ENCODE data around the gene ST6GALNAC6. TPM values are rescaled to one million over a fixed set of nuclear protein-coding genes. Genes with fewer than 3 reads are reported as not detected.
A peak's percentile ranks its signal among the peaks of the same experiment; 100 is the strongest.

The ST6GALNAC6 gene
- total and polyA plus RNA-seq, 3 experiments from 2014 or later: 52.3 to 54.7 (median 54.0) TPM

DNA sequence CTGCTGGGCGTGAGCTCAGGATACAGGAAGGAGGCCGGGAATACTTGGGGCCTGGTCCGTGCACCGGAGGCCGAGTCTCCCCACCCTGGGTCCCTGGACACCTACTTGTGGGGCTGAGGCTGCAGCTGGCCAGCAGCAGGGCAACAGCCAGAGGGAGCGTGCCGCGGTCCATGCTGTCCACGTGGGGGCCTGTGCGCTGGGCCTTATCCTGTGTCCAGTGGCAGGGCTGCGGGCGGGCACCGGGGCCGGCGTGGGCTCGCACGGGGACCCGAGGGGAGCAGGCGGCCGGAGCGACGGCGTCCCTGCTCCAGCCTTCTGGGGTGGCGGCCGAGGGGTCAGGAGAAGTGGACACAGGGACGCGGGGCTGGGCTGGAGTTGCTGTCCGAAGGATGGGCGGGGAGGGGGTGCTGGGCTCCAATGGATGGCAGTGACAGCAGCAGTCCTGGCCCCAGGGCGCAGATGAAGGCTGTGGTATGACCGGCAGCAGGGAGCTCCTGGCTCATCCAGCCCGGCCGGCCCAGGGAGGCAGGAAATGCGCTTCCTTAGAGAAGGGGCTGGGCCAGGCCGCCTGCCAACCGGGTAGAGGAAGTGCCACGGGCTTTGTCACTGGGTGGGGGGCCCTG lies 45.1 kb downstream of the ST6GALNAC6 start, which contains the start of gene ENG:
Gene ENG (minus strand): TSS at position 475 of the 623 bp plus-strand sequence. CDS start 303 bp downstream, at position 172.
- Mint-ChIP-seq H3K27ac (peak within 1 kb of the TSS; percentile 72 to 96 (median 88)), H3K27me3 (no peaks in the 10 kb centered on the region), H3K9me3 (peaks cover 2 to 11% (median 3%) of the 10 kb centered on the region in 5 donors), H3K36me3 (peaks cover 3 to 10% (median 5%) of the 10 kb centered on the region in 3 donors), H3K4me1 (peaks cover 20 to 43% (median 31%) of the 10 kb centered on the region in 3 donors), H3K4me3 (peak within 1 kb of the TSS; percentile 83 to 95 (median 85))
- peak within 1 kb of the TSS; percentile 72 for H3K4me3 ChIP-seq (ENCODE audit: low read length)
- no peaks in the 10 kb centered on the region for H3K36me3 ChIP-seq (ENCODE audit: insufficient read depth, low read length)
- H3K9me3 ChIP-seq (ENCODE audit: low read length): peaks cover 7% of the 10 kb centered on the region
- peak in 1 of 5 donors; percentile 14 for DNase-seq
- H3K27ac ChIP-seq (ENCODE audit: low read depth, low read length): no peak within 1 kb of the TSS
- POLR2A ChIA-PET: no interaction called here
- H3K27me3 ChIP-seq (ENCODE audit: insufficient read depth, low read length, poor library complexity, severe bottlenecking): no peaks in the 10 kb centered on the region
- peaks cover 25% of the 10 kb centered on the region for H3K4me1 ChIP-seq (ENCODE audit: insufficient read depth, low read length)
- CTCF ChIA-PET: interaction anchor here (1.0 to 2.3 kb wide), 5 partner anchors 15 to 119 kb away, joined by 3 to 13 read pairs (median 9); partner anchors contain the start of gene TOR2A

DNA sequence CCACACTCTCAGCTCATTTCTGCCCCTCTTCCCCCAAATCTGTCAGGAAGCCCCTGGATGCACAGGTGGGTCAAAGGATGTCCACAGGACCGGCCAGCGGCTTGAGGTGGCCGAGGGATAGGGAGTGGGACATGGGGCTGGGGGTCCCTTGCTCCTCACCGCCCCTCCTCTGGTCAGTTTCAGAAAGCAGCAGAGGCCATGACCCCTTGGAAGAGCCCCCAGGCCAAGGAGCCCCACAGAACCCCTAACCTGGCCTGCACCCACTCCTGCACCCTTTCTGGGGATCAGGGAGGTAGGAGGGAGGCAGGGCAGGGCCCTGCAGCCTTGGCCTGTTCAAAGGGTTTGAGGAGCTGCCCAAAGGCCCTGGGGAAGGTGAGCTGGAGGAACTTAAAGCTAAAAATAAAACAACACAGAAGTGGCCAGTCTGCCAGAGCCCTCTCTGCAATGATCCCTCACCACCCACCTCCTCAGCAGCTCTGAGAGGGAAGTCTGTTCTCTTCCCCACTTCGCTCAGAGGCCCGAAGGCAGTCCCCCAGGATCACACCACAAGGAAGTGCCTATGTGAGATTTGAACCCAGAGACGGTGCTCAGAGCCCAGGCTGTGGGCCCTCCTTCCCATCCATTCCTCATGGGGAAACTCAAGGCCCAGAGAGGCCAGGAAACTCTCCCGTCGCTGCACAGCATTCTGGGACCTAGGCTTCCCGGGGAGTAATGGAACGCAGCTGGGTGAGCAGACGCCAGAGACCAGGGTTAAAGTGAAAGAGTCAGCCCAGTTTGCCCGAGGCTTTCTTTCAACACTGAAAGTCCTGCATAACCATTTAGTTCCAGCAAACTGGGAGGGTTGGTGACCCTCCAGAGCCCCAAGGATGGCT lies 45.9 kb downstream of the ST6GALNAC6 start:
- POLR2A ChIA-PET: no interaction called here
- H3K4me1 ChIP-seq (ENCODE audit: insufficient read depth, low read length): peaks cover 25% of the 10 kb centered on the region

DNA sequence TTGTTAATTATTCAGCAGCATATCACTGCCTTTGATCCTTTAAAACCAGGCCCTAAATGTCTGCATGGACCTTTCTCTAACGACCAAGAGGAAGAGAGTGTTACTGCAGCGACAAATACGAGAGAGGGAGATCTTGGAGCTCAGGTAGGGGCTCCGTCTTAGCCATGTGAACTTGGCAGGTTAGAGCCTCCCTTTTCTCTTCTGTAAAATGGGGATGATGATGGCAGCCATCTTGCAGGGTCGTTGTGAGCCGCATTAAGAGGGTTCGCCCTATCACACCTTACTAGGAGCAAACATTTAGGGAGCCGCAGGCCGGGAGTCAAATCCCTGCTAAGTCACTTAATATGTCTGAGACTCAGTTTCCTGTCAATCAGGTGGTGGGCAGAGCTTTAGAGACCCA lies 46.6 kb downstream of the ST6GALNAC6 start:
- Mint-ChIP-seq H3K27me3 (peaks cover 0 to 2% of the 10 kb centered on the region in 2 donors), H3K27ac (peak overlapping the region in 6 of 8 donors; percentile 24 to 78 (median 56)), H3K4me3 (peak overlapping the region; percentile 30 to 85 (median 61)), H3K4me1 (peaks cover 19 to 38% (median 33%) of the 10 kb centered on the region in 3 donors), H3K36me3 (peaks cover 13 to 17% (median 16%) of the 10 kb centered on the region in 3 donors), H3K9me3 (peaks cover 5 to 16% (median 12%) of the 10 kb centered on the region in 5 donors)
- no peaks in the 10 kb centered on the region for H3K27me3 ChIP-seq (ENCODE audit: insufficient read depth, low read length, poor library complexity, severe bottlenecking)
- CTCF ChIA-PET: interaction anchor here (1.5 to 2.3 kb wide), 3 partner anchors 12 to 68 kb away, joined by 3 to 9 read pairs (median 4); no protein-coding TSS in a partner anchor
- H3K36me3 ChIP-seq (ENCODE audit: insufficient read depth, low read length): no peaks in the 10 kb centered on the region
- no peak for DNase-seq
- no peak overlapping the region for H3K4me3 ChIP-seq (ENCODE audit: low read length)
- peaks cover 25% of the 10 kb centered on the region for H3K4me1 ChIP-seq (ENCODE audit: insufficient read depth, low read length)
- POLR2A ChIA-PET: no interaction called here
- H3K9me3 ChIP-seq (ENCODE audit: low read length): peaks cover 13% of the 10 kb centered on the region
- no peak overlapping the region for H3K27ac ChIP-seq (ENCODE audit: low read depth, low read length)

More for the DNA sequence above, 45.9 kb downstream of the ST6GALNAC6 start:
- peaks cover 19 to 38% (median 33%) of the 10 kb centered on the region in 3 donors for H3K4me1 Mint-ChIP-seq
- CTCF ChIA-PET: interaction anchor here (1.0 to 2.3 kb wide), 5 partner anchors 11 to 118 kb away, joined by 3 to 10 read pairs (median 4); partner anchors contain the start of gene TOR2A
- H3K4me3 Mint-ChIP-seq: peak overlapping the region; percentile 83 to 95 (median 85)
- Histone ChIP-seq H3K36me3 (ENCODE audit: insufficient read depth, low read length) (no peaks in the 10 kb centered on the region), H3K27me3 (ENCODE audit: insufficient read depth, low read length, poor library complexity, severe bottlenecking) (no peaks in the 10 kb centered on the region), H3K4me3 (ENCODE audit: low read length) (peak overlapping the region; percentile 72), H3K27ac (ENCODE audit: low read depth, low read length) (no peak overlapping the region), H3K9me3 (ENCODE audit: low read length) (peaks cover 13% of the 10 kb centered on the region)
- peaks cover 5 to 16% (median 11%) of the 10 kb centered on the region in 5 donors for H3K9me3 Mint-ChIP-seq
- H3K36me3 Mint-ChIP-seq: peaks cover 11 to 17% (median 12%) of the 10 kb centered on the region in 3 donors
- peak in 1 of 5 donors; percentile 7 for DNase-seq
- peak overlapping the region; percentile 33 to 96 (median 87) for H3K27ac Mint-ChIP-seq
- peaks cover 0 to 2% of the 10 kb centered on the region in 2 donors for H3K27me3 Mint-ChIP-seq

DNA sequence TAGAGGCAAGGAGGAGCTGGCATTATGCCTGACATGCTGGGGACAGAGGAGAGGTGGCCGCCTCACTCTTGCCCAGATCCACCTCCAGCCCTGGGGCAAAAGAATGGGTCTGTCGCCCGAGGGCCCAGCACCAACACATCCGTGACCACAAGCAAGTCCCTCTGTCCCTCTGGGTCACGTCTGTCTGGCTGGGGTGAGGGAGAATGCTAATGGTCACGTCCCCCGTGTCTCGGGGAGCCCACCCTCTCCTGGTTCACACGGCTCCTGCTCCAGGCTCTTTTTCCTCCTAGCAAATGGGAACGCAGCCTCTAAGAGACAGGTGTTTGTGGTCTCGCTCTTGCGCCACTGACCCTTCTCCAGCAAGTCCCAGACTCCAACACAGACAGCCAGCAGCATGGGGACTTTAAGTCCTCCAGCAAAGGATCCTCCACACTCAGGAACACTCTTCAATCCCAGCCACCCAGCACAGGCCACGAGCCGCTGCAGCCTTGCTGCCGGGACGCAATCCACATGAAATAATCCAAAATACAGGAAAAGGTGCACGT lies 49.0 kb downstream of the ST6GALNAC6 start:
- Mint-ChIP-seq H3K27ac (peak overlapping the region in 1 of 8 donors; percentile 3), H3K36me3 (peaks cover 13 to 17% (median 16%) of the 10 kb centered on the region in 3 donors), H3K27me3 (peaks cover 0 to 2% of the 10 kb centered on the region in 2 donors), H3K9me3 (peaks cover 5 to 16% (median 12%) of the 10 kb centered on the region in 5 donors), H3K4me3 (no peak overlapping the region), H3K4me1 (peaks cover 11 to 26% (median 25%) of the 10 kb centered on the region in 3 donors)
- no peak overlapping the region for H3K4me3 ChIP-seq (ENCODE audit: low read length)
- H3K9me3 ChIP-seq (ENCODE audit: low read length): peaks cover 13% of the 10 kb centered on the region
- H3K27me3 ChIP-seq (ENCODE audit: insufficient read depth, low read length, poor library complexity, severe bottlenecking): no peaks in the 10 kb centered on the region
- H3K36me3 ChIP-seq (ENCODE audit: insufficient read depth, low read length): no peaks in the 10 kb centered on the region
- ChIA-PET CTCF (interaction anchor here (1.1 kb wide), 1 partner anchor 63 kb away, joined by 3 read pairs; no protein-coding TSS in a partner anchor), POLR2A (no interaction called here)
- H3K27ac ChIP-seq (ENCODE audit: low read depth, low read length): no peak overlapping the region
- peaks cover 6% of the 10 kb centered on the region for H3K4me1 ChIP-seq (ENCODE audit: insufficient read depth, low read length)
- DNase-seq: no peak

DNA sequence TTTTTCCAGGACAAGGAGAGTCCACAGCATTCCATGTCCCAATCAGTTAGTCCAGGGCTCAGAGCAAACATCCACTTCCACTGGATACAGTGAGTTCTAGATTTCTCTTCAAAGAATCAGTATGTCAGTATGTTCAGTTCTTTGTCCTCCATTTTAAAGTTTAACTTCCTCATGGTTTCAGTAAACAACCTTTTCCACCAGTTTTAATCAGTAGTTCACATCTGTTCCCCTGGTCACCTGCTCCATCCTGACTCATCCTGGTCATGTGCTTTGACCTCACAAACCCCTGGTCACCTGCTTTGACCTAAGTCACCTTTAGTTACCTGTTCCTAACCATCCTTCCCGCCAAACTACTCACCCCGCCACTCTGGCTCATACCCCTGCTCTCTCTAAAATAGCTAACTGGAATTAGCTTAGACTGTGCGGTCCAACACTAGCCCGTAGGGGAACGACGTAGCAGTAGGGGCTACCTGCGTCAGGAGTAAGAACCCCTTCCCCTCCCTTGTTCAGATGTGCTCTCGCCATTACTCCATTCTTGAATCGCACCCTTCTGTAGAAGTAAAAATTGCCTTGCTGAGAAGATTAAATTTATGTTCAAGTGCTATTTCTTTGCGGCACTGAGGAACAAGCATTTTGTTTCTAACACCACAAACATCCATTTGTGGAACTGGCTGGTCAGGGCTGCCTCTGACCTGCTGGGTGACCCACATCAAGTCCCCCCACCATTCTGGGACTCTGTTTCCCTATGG lies 50.5 kb downstream of the ST6GALNAC6 start:
- peaks cover 11 to 20% (median 19%) of the 10 kb centered on the region in 3 donors for H3K4me1 Mint-ChIP-seq
- H3K4me1 ChIP-seq (ENCODE audit: insufficient read depth, low read length): no peaks in the 10 kb centered on the region
- H3K4me3 ChIP-seq (ENCODE audit: low read length): no peak overlapping the region
- H3K27ac Mint-ChIP-seq: peak overlapping the region in 3 of 8 donors; percentile 24 to 47 (median 47)
- H3K9me3 Mint-ChIP-seq: peaks cover 5 to 16% (median 12%) of the 10 kb centered on the region in 5 donors
- peaks cover 13% of the 10 kb centered on the region for H3K9me3 ChIP-seq (ENCODE audit: low read length)
- no peak overlapping the region for H3K27ac ChIP-seq (ENCODE audit: low read depth, low read length)
- POLR2A ChIA-PET: no interaction called here
- H3K4me3 Mint-ChIP-seq: peak overlapping the region in 1 of 7 donors; percentile 18
- peaks cover 0 to 2% of the 10 kb centered on the region in 2 donors for H3K27me3 Mint-ChIP-seq
- no peak for DNase-seq
- H3K36me3 ChIP-seq (ENCODE audit: insufficient read depth, low read length): no peaks in the 10 kb centered on the region
- CTCF ChIA-PET: no interaction called here
- peaks cover 13 to 17% (median 16%) of the 10 kb centered on the region in 3 donors for H3K36me3 Mint-ChIP-seq
- no peaks in the 10 kb centered on the region for H3K27me3 ChIP-seq (ENCODE audit: insufficient read depth, low read length, poor library complexity, severe bottlenecking)

DNA sequence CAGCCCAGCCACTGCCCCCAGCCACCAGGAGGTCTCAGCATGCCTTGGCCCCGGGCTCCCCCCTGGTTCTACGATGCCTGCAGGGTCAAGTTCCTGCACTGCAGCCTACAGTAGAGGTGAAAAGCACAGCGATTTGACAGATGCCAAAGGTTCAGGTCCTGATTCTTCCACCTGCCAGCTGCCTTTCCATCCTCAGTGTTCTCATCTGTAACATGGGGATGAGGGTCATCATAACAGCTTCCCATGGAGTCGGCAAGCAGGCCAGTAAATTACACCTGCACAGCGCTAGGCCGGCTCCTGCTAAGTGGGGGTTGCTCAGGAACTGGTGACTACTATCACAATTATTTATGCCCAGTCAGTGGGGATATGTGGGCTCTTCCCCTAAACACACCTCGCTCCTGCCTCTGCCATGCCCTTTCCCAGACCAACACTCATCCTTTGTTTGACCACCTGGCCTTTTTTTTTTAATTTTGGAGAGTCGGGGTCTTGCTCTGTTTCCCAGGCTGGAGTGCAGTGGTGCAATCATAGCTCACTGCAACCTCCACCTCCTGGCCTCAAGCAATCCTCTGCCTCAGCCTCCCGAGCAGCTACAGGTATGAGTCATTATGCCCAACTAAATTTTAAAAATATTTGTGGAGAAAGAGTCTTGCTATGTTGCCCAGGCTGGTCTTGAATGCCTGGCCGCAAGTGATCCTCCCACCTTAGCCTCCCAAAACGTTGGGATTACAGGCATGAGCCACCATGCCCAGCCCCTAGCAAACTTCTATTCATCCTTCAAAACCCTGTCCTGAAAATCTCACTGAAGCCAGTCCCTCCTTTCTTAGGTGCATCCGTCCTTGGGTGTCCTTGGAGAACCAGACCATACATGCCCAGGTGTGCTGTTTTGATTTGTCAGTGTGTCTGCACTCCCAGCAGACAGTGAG lies 51.3 kb downstream of the ST6GALNAC6 start:
- peak overlapping the region in 2 of 8 donors; percentile 45 to 76 for H3K27ac Mint-ChIP-seq
- no peak for DNase-seq
- H3K4me1 Mint-ChIP-seq: peaks cover 9 to 18% (median 15%) of the 10 kb centered on the region in 3 donors
- no peaks in the 10 kb centered on the region for H3K27me3 ChIP-seq (ENCODE audit: insufficient read depth, low read length, poor library complexity, severe bottlenecking)
- POLR2A ChIA-PET: no interaction called here
- H3K27ac ChIP-seq (ENCODE audit: low read depth, low read length): no peak overlapping the region
- H3K4me3 Mint-ChIP-seq: no peak overlapping the region
- H3K36me3 ChIP-seq (ENCODE audit: insufficient read depth, low read length): no peaks in the 10 kb centered on the region
- CTCF ChIA-PET: interaction anchor here (1.3 kb wide), 1 partner anchor 22 kb away, joined by 5 read pairs; no protein-coding TSS in a partner anchor
- no peaks in the 10 kb centered on the region for H3K4me1 ChIP-seq (ENCODE audit: insufficient read depth, low read length)
- peaks cover 15 to 17% (median 16%) of the 10 kb centered on the region in 3 donors for H3K36me3 Mint-ChIP-seq
- peaks cover 0 to 2% of the 10 kb centered on the region in 2 donors for H3K27me3 Mint-ChIP-seq
- H3K9me3 ChIP-seq (ENCODE audit: low read length): peaks cover 13% of the 10 kb centered on the region
- no peak overlapping the region for H3K4me3 ChIP-seq (ENCODE audit: low read length)
- H3K9me3 Mint-ChIP-seq: peaks cover 5 to 16% (median 12%) of the 10 kb centered on the region in 5 donors
